SW480 (cell line): ENCODE results near the gene MAPK8.

Experiments
- DNase-seq: peaks from one replicate; pipeline ENCODE4 v3.0.0-alpha.2; 2016; ENCODE audit warnings: low spot score

The MAPK8 gene

GRCh38 chr10:48292616-48293015, 13.9 kb upstream of the MAPK8 start:
- DNase-seq = no peak

GRCh38 chr10:48294431-48294830, 12.0 kb upstream of the MAPK8 start:
- DNase-seq = no peak

- DNase-seq = no peak
Observed at GRCh38 chr10:48296576-48297098, 9.8 kb upstream of the MAPK8 start.

GRCh38 chr10:48299066-48299465, 7.4 kb upstream of the MAPK8 start:
- DNase-seq = no peak

- DNase-seq = no peak
Observed at GRCh38 chr10:48299692-48300091, 6.8 kb upstream of the MAPK8 start.

- no peak for DNase-seq
Observed at GRCh38 chr10:48300556-48300955, 5.9 kb upstream of the MAPK8 start.

GRCh38 chr10:48302515-48303476, 3.7 kb upstream of the MAPK8 start:
- no peak for DNase-seq

GRCh38 chr10:48305905-48306264, 592 bp upstream of the MAPK8 start:
- no peak for DNase-seq

- DNase-seq = peak; percentile 39
Observed at GRCh38 chr10:48306870-48307710, 613 bp downstream of the MAPK8 start.

- DNase-seq = no peak
Observed at GRCh38 chr10:48307711-48308018, 1.2 kb downstream of the MAPK8 start.

- peak; percentile 87 for DNase-seq
Observed at GRCh38 chr10:48309711-48310226, 3.3 kb downstream of the MAPK8 start.

GRCh38 chr10:48314107-48314506, 7.6 kb downstream of the MAPK8 start:
- no peak for DNase-seq

GRCh38 chr10:48316236-48316635, 9.8 kb downstream of the MAPK8 start:
- DNase-seq = no peak

- no peak for DNase-seq
Observed at GRCh38 chr10:48317321-48317990, 11.0 kb downstream of the MAPK8 start.

GRCh38 chr10:48322017-48322416, 15.5 kb downstream of the MAPK8 start:
- DNase-seq = no peak

GRCh38 chr10:48324580-48324979, 18.1 kb downstream of the MAPK8 start:
- DNase-seq = no peak

- DNase-seq = no peak
Observed at GRCh38 chr10:48330269-48330668, 23.8 kb downstream of the MAPK8 start.

GRCh38 chr10:48331436-48331835, 25.0 kb downstream of the MAPK8 start:
- DNase-seq = no peak

GRCh38 chr10:48332166-48332870, 25.8 kb downstream of the MAPK8 start:
- DNase-seq = no peak

- DNase-seq = no peak
Observed at GRCh38 chr10:48332871-48333216, 26.4 kb downstream of the MAPK8 start.

GRCh38 chr10:48333856-48334255, 27.4 kb downstream of the MAPK8 start:
- DNase-seq = no peak

- no peak for DNase-seq
Observed at GRCh38 chr10:48335788-48336187, 29.3 kb downstream of the MAPK8 start.
